HG02588 (cell line): ENCODE measurements around the gene KIF5A.
"Not testable (repeated sequence)": the region's sequence is repeated elsewhere in the genome, so short reads cannot be mapped to it uniquely, and the experiment has no call there.

Experiments
- ATAC-seq: cut with Tn5 transposase; IDR thresholded peaks from one replicate; pipeline ENCODE4 v1.9.1; 2021; ENCODE audit warnings: mild to moderate bottlenecking, moderate library complexity; ENCODE audit not compliant: unreplicated experiment

The KIF5A gene

GRCh38 chr12:57552835-57553313 is 3.0 kb downstream of the KIF5A start:
- no peak for ATAC-seq

- ATAC-seq, result no peak
These were observed 3.7 kb downstream of the KIF5A start for GRCh38 chr12:57553343-57554202.

- no peak for ATAC-seq
These were observed 4.6 kb downstream of the KIF5A start for GRCh38 chr12:57554453-57554852.

- ATAC-seq, result no peak
These were observed 5.1 kb downstream of the KIF5A start for GRCh38 chr12:57554897-57555296.

GRCh38 chr12:57558864-57559263 is 9.0 kb downstream of the KIF5A start:
- ATAC-seq, result no peak

GRCh38 chr12:57560516-57560915 is 10.7 kb downstream of the KIF5A start:
- no peak for ATAC-seq

GRCh38 chr12:57561117-57561516 is 11.3 kb downstream of the KIF5A start:
- not testable (repeated sequence) for ATAC-seq

GRCh38 chr12:57563358-57563757 is 13.5 kb downstream of the KIF5A start:
- no peak for ATAC-seq

GRCh38 chr12:57564178-57564740 is 14.4 kb downstream of the KIF5A start:
- no peak for ATAC-seq

GRCh38 chr12:57568838-57569237 is 19.0 kb downstream of the KIF5A start:
- ATAC-seq, result no peak

GRCh38 chr12:57569858-57570257 is 20.0 kb downstream of the KIF5A start:
- no peak for ATAC-seq

GRCh38 chr12:57570438-57570837 is 20.6 kb downstream of the KIF5A start:
- ATAC-seq, result not testable (repeated sequence)

GRCh38 chr12:57571926-57572762 is 22.3 kb downstream of the KIF5A start:
- no peak for ATAC-seq

- no peak for ATAC-seq
These were observed 25.0 kb downstream of the KIF5A start for GRCh38 chr12:57574795-57575194.

GRCh38 chr12:57575771-57576612 is 26.1 kb downstream of the KIF5A start:
- no peak for ATAC-seq

GRCh38 chr12:57576613-57577160 is 26.8 kb downstream of the KIF5A start:
- no peak for ATAC-seq

- ATAC-seq, result no peak
These were observed 28.3 kb downstream of the KIF5A start for GRCh38 chr12:57577981-57578758.

- ATAC-seq, result no peak
These were observed 29.2 kb downstream of the KIF5A start for GRCh38 chr12:57579011-57579410.

GRCh38 chr12:57579677-57580465 is 30.0 kb downstream of the KIF5A start:
- ATAC-seq, result no peak
